HepG2 (cell line): ENCODE data around the gene SMIM12. TPM values are rescaled to one million over a fixed set of nuclear protein-coding genes. Genes with fewer than 3 reads are reported as not detected.

Experiments used
- FIP1L1 ChIP-seq: fragments of 200-400 bp; formaldehyde crosslinking; IDR thresholded peaks from 2 replicates; pipeline ENCODE4 v1.6.1; 2018; ENCODE audit warnings: low read depth, mild to moderate bottlenecking, low read length, moderate library complexity, borderline replicate concordance; ENCODE audit not compliant: insufficient read depth
- HOXA5 ChIP-seq: sonication (generic); formaldehyde crosslinking; IDR thresholded peaks from 2 replicates; pipeline ENCODE4 v1.4.0; 2020; ENCODE audit warnings: missing genetic modification reagents
- MTA1 ChIP-seq: sonication (generic); formaldehyde crosslinking; IDR thresholded peaks from 2 replicates; pipeline ENCODE4 v1.4.0; 2020; ENCODE audit warnings: missing genetic modification reagents, mild to moderate bottlenecking, borderline replicate concordance
- PCBP1 ChIP-seq: fragments of 200-400 bp; formaldehyde crosslinking; IDR thresholded peaks from 2 replicates; pipeline ENCODE4 v1.6.1; 2017; ENCODE audit warnings: mild to moderate bottlenecking, low read depth, low read length, borderline replicate concordance
- SIN3A ChIP-seq: IDR thresholded peaks from 2 replicates; pipeline ENCODE4 v1.6.1; 2011; ENCODE audit warnings: low read depth, mild to moderate bottlenecking, control low read depth, low read length, borderline replicate concordance
- TCF7L2 ChIP-seq: IDR thresholded peaks from 2 replicates; pipeline ENCODE4 v1.6.1; 2011; ENCODE audit warnings: mild to moderate bottlenecking, low read depth, low read length, moderate library complexity
- TGIF2 ChIP-seq: IDR thresholded peaks from 2 replicates; pipeline ENCODE4 v1.6.1; 2016; ENCODE audit warnings: control low read depth, missing compliant biosample characterization
- ZNF160 ChIP-seq: sonication (generic); formaldehyde crosslinking; IDR thresholded peaks from 2 replicates; pipeline ENCODE4 v1.8.0; 2022; ENCODE audit warnings: mild to moderate bottlenecking, inconsistent platforms, missing genetic modification reagents
- ZNF766 ChIP-seq: sonication (generic); formaldehyde crosslinking; IDR thresholded peaks from 2 replicates; pipeline ENCODE4 v1.5.0; 2020; ENCODE audit warnings: missing genetic modification reagents, borderline replicate concordance
- ZSCAN20 ChIP-seq: sonication (generic); formaldehyde crosslinking; IDR thresholded peaks from 2 replicates; pipeline ENCODE4 v1.4.0; 2020; ENCODE audit warnings: missing genetic modification reagents, mild to moderate bottlenecking, borderline replicate concordance
- polyA plus RNA-seq, 8 experiments: library from polyadenylated mRNA; depleted of rRNA in 3 of 8; stranded (reverse) in 7 of 8; unstranded in 1 of 8; fragments of >200 nt; fragmentation: Illumina TruSeq in 4 of 8; extraction: Trizol in 4 of 8; gene quantifications; 2 replicates each; pipeline versions ENCODE4 v1.2.1 to v1.2.3, GENCODE V29; 2011 to 2016; ENCODE audit warnings: low read depth in 4 of 8, missing spikeins in 1 of 8, mixed read lengths in 1 of 8; ENCODE audit not compliant: insufficient read depth in 1 of 8
- total RNA-seq, 5 experiments: library from RNA; depleted of rRNA; stranded (reverse); fragments of >200 nt; fragmentation: Illumina TruSeq; extraction: Trizol; gene quantifications; 2 replicates each; pipeline ENCODE4 v1.2.3, GENCODE V29; 2016; ENCODE audit warnings: low read depth in 1 of 5
- TF ChIP-seq, protein P1 (sequence below): sonication (generic); formaldehyde crosslinking; IDR thresholded peaks from 2 replicates; pipeline ENCODE4 v1.5.1; 2020; ENCODE audit warnings: mild to moderate bottlenecking, missing genetic modification reagents, moderate library complexity
- TF ChIP-seq, protein P2 (sequence below): sonication (generic); formaldehyde crosslinking; IDR thresholded peaks from 2 replicates; pipeline ENCODE4 v1.4.0; 2020; ENCODE audit warnings: missing genetic modification reagents, borderline replicate concordance
- TF ChIP-seq, protein P3 (sequence below): sonication (generic); formaldehyde crosslinking; IDR thresholded peaks from 2 replicates; pipeline ENCODE4 v1.5.0; 2020; ENCODE audit warnings: mild to moderate bottlenecking, missing genetic modification reagents

SMIM12 gene
- total and polyA plus RNA-seq, 2 of the 13 experiments (the other 11 are each of a cell fraction or from before 2014, with no cell fraction given) = 20.1 to 41.3 TPM

DNA sequence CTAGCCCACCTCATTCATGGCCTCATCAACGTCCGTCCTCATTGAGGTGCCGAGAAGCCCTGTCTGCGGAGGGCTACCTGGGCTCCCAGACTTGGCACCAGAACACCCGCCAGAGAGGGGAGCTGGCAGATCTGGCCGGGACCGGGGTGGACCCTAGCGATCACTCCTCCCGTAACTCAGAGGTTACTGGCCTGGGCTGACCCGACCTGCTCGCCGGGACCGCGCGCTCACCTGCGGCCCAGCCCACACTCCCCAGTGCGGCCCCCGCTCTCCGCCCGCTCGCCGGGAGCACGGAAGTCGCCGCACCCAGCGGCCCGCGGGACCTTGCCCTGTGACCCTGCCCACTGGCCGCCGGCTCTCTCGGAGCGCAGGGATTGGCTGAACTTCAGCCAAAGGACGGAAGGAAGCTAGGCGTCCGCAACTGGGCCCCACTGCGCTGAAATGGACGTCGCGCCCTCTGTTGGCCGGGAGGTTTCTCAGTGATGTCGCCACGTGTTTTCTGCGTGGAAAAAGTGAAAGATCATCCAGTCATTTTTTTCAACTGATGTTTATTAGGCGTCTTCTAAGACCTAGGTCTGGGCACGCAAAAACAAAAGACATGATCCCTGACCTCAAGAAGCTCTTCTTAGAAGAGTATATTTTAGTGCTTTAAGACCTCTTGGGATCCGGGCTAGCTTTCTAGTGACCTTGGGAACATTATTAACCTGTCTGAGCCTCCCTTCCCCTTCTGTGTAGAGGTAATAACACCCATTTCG lies at the start of gene SMIM12 (continued):
- TF ChIP-seq, protein P1, sequence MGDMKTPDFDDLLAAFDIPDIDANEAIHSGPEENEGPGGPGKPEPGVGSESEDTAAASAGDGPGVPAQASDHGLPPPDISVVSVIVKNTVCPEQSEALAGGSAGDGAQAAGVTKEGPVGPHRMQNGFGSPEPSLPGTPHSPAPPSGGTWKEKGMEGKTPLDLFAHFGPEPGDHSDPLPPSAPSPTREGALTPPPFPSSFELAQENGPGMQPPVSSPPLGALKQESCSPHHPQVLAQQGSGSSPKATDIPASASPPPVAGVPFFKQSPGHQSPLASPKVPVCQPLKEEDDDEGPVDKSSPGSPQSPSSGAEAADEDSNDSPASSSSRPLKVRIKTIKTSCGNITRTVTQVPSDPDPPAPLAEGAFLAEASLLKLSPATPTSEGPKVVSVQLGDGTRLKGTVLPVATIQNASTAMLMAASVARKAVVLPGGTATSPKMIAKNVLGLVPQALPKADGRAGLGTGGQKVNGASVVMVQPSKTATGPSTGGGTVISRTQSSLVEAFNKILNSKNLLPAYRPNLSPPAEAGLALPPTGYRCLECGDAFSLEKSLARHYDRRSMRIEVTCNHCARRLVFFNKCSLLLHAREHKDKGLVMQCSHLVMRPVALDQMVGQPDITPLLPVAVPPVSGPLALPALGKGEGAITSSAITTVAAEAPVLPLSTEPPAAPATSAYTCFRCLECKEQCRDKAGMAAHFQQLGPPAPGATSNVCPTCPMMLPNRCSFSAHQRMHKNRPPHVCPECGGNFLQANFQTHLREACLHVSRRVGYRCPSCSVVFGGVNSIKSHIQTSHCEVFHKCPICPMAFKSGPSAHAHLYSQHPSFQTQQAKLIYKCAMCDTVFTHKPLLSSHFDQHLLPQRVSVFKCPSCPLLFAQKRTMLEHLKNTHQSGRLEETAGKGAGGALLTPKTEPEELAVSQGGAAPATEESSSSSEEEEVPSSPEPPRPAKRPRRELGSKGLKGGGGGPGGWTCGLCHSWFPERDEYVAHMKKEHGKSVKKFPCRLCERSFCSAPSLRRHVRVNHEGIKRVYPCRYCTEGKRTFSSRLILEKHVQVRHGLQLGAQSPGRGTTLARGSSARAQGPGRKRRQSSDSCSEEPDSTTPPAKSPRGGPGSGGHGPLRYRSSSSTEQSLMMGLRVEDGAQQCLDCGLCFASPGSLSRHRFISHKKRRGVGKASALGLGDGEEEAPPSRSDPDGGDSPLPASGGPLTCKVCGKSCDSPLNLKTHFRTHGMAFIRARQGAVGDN = peak; percentile 87
- TF ChIP-seq TGIF2 (peak; percentile 81; the same call in 1 of the 2 replicates), PCBP1 (no peak), SIN3A (peak; percentile 20; the same call in 1 of the 2 replicates), FIP1L1 (no peak), ZNF766 (peak; percentile 62; the same call in 1 of the 2 replicates), ZSCAN20 (CRISPR knock-in tag) (0 out of 2 replicates have a peak, but pooled peaks have one; percentile 36), ZNF160 (CRISPR knock-in tag) (peak; percentile 78; the same call in 1 of the 2 replicates), MTA1 (CRISPR knock-in tag) (peak; percentile 50; the same call in 1 of the 2 replicates), HOXA5 (CRISPR knock-in tag) (peak; percentile 66; the same call in 1 of the 2 replicates), TCF7L2 (no peak)
- TF ChIP-seq, protein P2, sequence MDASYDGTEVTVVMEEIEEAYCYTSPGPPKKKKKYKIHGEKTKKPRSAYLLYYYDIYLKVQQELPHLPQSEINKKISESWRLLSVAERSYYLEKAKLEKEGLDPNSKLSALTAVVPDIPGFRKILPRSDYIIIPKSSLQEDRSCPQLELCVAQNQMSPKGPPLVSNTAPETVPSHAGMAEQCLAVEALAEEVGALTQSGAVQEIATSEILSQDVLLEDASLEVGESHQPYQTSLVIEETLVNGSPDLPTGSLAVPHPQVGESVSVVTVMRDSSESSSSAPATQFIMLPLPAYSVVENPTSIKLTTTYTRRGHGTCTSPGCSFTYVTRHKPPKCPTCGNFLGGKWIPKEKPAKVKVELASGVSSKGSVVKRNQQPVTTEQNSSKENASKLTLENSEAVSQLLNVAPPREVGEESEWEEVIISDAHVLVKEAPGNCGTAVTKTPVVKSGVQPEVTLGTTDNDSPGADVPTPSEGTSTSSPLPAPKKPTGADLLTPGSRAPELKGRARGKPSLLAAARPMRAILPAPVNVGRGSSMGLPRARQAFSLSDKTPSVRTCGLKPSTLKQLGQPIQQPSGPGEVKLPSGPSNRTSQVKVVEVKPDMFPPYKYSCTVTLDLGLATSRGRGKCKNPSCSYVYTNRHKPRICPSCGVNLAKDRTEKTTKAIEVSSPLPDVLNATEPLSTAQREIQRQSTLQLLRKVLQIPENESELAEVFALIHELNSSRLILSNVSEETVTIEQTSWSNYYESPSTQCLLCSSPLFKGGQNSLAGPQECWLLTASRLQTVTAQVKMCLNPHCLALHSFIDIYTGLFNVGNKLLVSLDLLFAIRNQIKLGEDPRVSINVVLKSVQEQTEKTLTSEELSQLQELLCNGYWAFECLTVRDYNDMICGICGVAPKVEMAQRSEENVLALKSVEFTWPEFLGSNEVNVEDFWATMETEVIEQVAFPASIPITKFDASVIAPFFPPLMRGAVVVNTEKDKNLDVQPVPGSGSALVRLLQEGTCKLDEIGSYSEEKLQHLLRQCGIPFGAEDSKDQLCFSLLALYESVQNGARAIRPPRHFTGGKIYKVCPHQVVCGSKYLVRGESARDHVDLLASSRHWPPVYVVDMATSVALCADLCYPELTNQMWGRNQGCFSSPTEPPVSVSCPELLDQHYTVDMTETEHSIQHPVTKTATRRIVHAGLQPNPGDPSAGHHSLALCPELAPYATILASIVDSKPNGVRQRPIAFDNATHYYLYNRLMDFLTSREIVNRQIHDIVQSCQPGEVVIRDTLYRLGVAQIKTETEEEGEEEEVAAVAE (CRISPR knock-in tag) = peak; percentile 92; the same call in 1 of the 2 replicates
- TF ChIP-seq, protein P3, sequence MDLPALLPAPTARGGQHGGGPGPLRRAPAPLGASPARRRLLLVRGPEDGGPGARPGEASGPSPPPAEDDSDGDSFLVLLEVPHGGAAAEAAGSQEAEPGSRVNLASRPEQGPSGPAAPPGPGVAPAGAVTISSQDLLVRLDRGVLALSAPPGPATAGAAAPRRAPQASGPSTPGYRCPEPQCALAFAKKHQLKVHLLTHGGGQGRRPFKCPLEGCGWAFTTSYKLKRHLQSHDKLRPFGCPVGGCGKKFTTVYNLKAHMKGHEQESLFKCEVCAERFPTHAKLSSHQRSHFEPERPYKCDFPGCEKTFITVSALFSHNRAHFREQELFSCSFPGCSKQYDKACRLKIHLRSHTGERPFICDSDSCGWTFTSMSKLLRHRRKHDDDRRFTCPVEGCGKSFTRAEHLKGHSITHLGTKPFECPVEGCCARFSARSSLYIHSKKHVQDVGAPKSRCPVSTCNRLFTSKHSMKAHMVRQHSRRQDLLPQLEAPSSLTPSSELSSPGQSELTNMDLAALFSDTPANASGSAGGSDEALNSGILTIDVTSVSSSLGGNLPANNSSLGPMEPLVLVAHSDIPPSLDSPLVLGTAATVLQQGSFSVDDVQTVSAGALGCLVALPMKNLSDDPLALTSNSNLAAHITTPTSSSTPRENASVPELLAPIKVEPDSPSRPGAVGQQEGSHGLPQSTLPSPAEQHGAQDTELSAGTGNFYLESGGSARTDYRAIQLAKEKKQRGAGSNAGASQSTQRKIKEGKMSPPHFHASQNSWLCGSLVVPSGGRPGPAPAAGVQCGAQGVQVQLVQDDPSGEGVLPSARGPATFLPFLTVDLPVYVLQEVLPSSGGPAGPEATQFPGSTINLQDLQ (CRISPR knock-in tag) = peak; percentile 73; the same call in 1 of the 2 replicates
